Measurements from ENCODE around the gene TNRC18.

The TNRC18 gene

GRCh38 chr7:5432691-5433090 is 9.1 kb upstream of the TNRC18 start:
- Histone ChIP-seq H3K4me1 (ENCODE audit: control insufficient read depth, insufficient read depth, low read length) (peaks cover 4% of the 10 kb centered on the region), H3K9me3 (ENCODE audit: control insufficient read depth, insufficient read depth, low read length) (no peaks in the 10 kb centered on the region), H3K9ac (ENCODE audit: low read depth, low read length) (no peak overlapping the region), H3K4me3 (ENCODE audit: low read depth, low read length) (no peak overlapping the region), H3K36me3 (ENCODE audit: control insufficient read depth, insufficient read depth, low read length) (no peaks in the 10 kb centered on the region), H3K27me3 (ENCODE audit: control insufficient read depth, insufficient read depth, low read length) (peaks cover 37% of the 10 kb centered on the region)

GRCh38 chr7:5431560-5432015 is 8.0 kb upstream of the TNRC18 start:
- no peak overlapping the region for H3K9ac ChIP-seq (ENCODE audit: low read depth, low read length)
- no peak overlapping the region for H3K4me3 ChIP-seq (ENCODE audit: low read depth, low read length)
- H3K27me3 ChIP-seq (ENCODE audit: control insufficient read depth, insufficient read depth, low read length) = peaks cover 39% of the 10 kb centered on the region
- H3K4me1 ChIP-seq (ENCODE audit: control insufficient read depth, insufficient read depth, low read length) = peaks cover 4% of the 10 kb centered on the region
- H3K9me3 ChIP-seq (ENCODE audit: control insufficient read depth, insufficient read depth, low read length) = no peaks in the 10 kb centered on the region
- no peaks in the 10 kb centered on the region for H3K36me3 ChIP-seq (ENCODE audit: control insufficient read depth, insufficient read depth, low read length)

GRCh38 chr7:5430612-5430947 is 6.9 kb upstream of the TNRC18 start:
- H3K9ac ChIP-seq (ENCODE audit: low read depth, low read length) = no peak overlapping the region
- no peak overlapping the region for H3K4me3 ChIP-seq (ENCODE audit: low read depth, low read length)
- H3K27me3 ChIP-seq (ENCODE audit: control insufficient read depth, insufficient read depth, low read length) = peaks cover 40% of the 10 kb centered on the region

GRCh38 chr7:5429857-5430611 is 6.4 kb upstream of the TNRC18 start:
- H3K27me3 ChIP-seq (ENCODE audit: control insufficient read depth, insufficient read depth, low read length) = peaks cover 43% of the 10 kb centered on the region
- no peaks in the 10 kb centered on the region for H3K36me3 ChIP-seq (ENCODE audit: control insufficient read depth, insufficient read depth, low read length)
- H3K9me3 ChIP-seq (ENCODE audit: control insufficient read depth, insufficient read depth, low read length) = no peaks in the 10 kb centered on the region
- peaks cover 4% of the 10 kb centered on the region for H3K4me1 ChIP-seq (ENCODE audit: control insufficient read depth, insufficient read depth, low read length)
- peak overlapping the region; percentile 64 for H3K4me3 ChIP-seq (ENCODE audit: low read depth, low read length)
- H3K9ac ChIP-seq (ENCODE audit: low read depth, low read length) = no peak overlapping the region

More at GRCh38 chr7:5430612-5430947, 6.9 kb upstream of the TNRC18 start:
- H3K9me3 ChIP-seq (ENCODE audit: control insufficient read depth, insufficient read depth, low read length) = no peaks in the 10 kb centered on the region
- H3K4me1 ChIP-seq (ENCODE audit: control insufficient read depth, insufficient read depth, low read length) = peaks cover 4% of the 10 kb centered on the region
- no peaks in the 10 kb centered on the region for H3K36me3 ChIP-seq (ENCODE audit: control insufficient read depth, insufficient read depth, low read length)

GRCh38 chr7:5429253-5429856 is 5.7 kb upstream of the TNRC18 start:
- Histone ChIP-seq H3K9ac (ENCODE audit: low read depth, low read length) (peak overlapping the region; percentile 28), H3K4me3 (ENCODE audit: low read depth, low read length) (peak overlapping the region; percentile 64), H3K4me1 (ENCODE audit: control insufficient read depth, insufficient read depth, low read length) (peaks cover 4% of the 10 kb centered on the region), H3K9me3 (ENCODE audit: control insufficient read depth, insufficient read depth, low read length) (no peaks in the 10 kb centered on the region), H3K27me3 (ENCODE audit: control insufficient read depth, insufficient read depth, low read length) (peaks cover 46% of the 10 kb centered on the region), H3K36me3 (ENCODE audit: control insufficient read depth, insufficient read depth, low read length) (no peaks in the 10 kb centered on the region)

GRCh38 chr7:5428478-5429252 is 5.0 kb upstream of the TNRC18 start:
- H3K4me3 ChIP-seq (ENCODE audit: low read depth, low read length) = peak overlapping the region; percentile 64
- peaks cover 46% of the 10 kb centered on the region for H3K27me3 ChIP-seq (ENCODE audit: control insufficient read depth, insufficient read depth, low read length)
- no peaks in the 10 kb centered on the region for H3K36me3 ChIP-seq (ENCODE audit: control insufficient read depth, insufficient read depth, low read length)
- H3K9ac ChIP-seq (ENCODE audit: low read depth, low read length) = peak overlapping the region; percentile 32
- H3K9me3 ChIP-seq (ENCODE audit: control insufficient read depth, insufficient read depth, low read length) = no peaks in the 10 kb centered on the region
- H3K4me1 ChIP-seq (ENCODE audit: control insufficient read depth, insufficient read depth, low read length) = peaks cover 4% of the 10 kb centered on the region

- Histone ChIP-seq H3K4me1 (ENCODE audit: control insufficient read depth, insufficient read depth, low read length) (peaks cover 4% of the 10 kb centered on the region), H3K9ac (ENCODE audit: low read depth, low read length) (peak overlapping the region; percentile 38), H3K4me3 (ENCODE audit: low read depth, low read length) (peak overlapping the region; percentile 64), H3K27me3 (ENCODE audit: control insufficient read depth, insufficient read depth, low read length) (peaks cover 59% of the 10 kb centered on the region), H3K9me3 (ENCODE audit: control insufficient read depth, insufficient read depth, low read length) (no peaks in the 10 kb centered on the region), H3K36me3 (ENCODE audit: control insufficient read depth, insufficient read depth, low read length) (no peaks in the 10 kb centered on the region)
These were observed 2.5 kb upstream of the TNRC18 start for GRCh38 chr7:5426226-5426475.

- Histone ChIP-seq H3K9ac (ENCODE audit: low read depth, low read length) (peak overlapping the region; percentile 38), H3K4me1 (ENCODE audit: control insufficient read depth, insufficient read depth, low read length) (peaks cover 4% of the 10 kb centered on the region), H3K27me3 (ENCODE audit: control insufficient read depth, insufficient read depth, low read length) (peaks cover 59% of the 10 kb centered on the region), H3K9me3 (ENCODE audit: control insufficient read depth, insufficient read depth, low read length) (no peaks in the 10 kb centered on the region), H3K4me3 (ENCODE audit: low read depth, low read length) (peak overlapping the region; percentile 64), H3K36me3 (ENCODE audit: control insufficient read depth, insufficient read depth, low read length) (no peaks in the 10 kb centered on the region)
These were observed 2.0 kb upstream of the TNRC18 start for GRCh38 chr7:5425507-5426225.

- Histone ChIP-seq H3K4me1 (ENCODE audit: control insufficient read depth, insufficient read depth, low read length) (peaks cover 2% of the 10 kb centered on the region), H3K4me3 (ENCODE audit: low read depth, low read length) (peak overlapping the region; percentile 64), H3K9ac (ENCODE audit: low read depth, low read length) (no peak overlapping the region), H3K36me3 (ENCODE audit: control insufficient read depth, insufficient read depth, low read length) (no peaks in the 10 kb centered on the region), H3K9me3 (ENCODE audit: control insufficient read depth, insufficient read depth, low read length) (no peaks in the 10 kb centered on the region), H3K27me3 (ENCODE audit: control insufficient read depth, insufficient read depth, low read length) (peaks cover 59% of the 10 kb centered on the region)
These were observed 1.3 kb upstream of the TNRC18 start for GRCh38 chr7:5424749-5425506.

GRCh38 chr7:5423976-5424748 is 528 bp upstream of the TNRC18 start:
- Histone ChIP-seq H3K27me3 (ENCODE audit: control insufficient read depth, insufficient read depth, low read length) (peaks cover 57% of the 10 kb centered on the region), H3K9ac (ENCODE audit: low read depth, low read length) (no peak overlapping the region)

More at GRCh38 chr7:5423976-5424748, 528 bp upstream of the TNRC18 start:
- H3K36me3 ChIP-seq (ENCODE audit: control insufficient read depth, insufficient read depth, low read length) = no peaks in the 10 kb centered on the region
- no peaks in the 10 kb centered on the region for H3K4me1 ChIP-seq (ENCODE audit: control insufficient read depth, insufficient read depth, low read length)
- no peaks in the 10 kb centered on the region for H3K9me3 ChIP-seq (ENCODE audit: control insufficient read depth, insufficient read depth, low read length)
- H3K4me3 ChIP-seq (ENCODE audit: low read depth, low read length) = peak overlapping the region; percentile 64

All from iPS-15b (cell line).